Measurements from ENCODE around the gene FOSB.
"Not testable (repeated sequence)": the region's sequence is repeated elsewhere in the genome, so short reads cannot be mapped to it uniquely, and the experiment has no call there.

FOSB gene

DNA sequence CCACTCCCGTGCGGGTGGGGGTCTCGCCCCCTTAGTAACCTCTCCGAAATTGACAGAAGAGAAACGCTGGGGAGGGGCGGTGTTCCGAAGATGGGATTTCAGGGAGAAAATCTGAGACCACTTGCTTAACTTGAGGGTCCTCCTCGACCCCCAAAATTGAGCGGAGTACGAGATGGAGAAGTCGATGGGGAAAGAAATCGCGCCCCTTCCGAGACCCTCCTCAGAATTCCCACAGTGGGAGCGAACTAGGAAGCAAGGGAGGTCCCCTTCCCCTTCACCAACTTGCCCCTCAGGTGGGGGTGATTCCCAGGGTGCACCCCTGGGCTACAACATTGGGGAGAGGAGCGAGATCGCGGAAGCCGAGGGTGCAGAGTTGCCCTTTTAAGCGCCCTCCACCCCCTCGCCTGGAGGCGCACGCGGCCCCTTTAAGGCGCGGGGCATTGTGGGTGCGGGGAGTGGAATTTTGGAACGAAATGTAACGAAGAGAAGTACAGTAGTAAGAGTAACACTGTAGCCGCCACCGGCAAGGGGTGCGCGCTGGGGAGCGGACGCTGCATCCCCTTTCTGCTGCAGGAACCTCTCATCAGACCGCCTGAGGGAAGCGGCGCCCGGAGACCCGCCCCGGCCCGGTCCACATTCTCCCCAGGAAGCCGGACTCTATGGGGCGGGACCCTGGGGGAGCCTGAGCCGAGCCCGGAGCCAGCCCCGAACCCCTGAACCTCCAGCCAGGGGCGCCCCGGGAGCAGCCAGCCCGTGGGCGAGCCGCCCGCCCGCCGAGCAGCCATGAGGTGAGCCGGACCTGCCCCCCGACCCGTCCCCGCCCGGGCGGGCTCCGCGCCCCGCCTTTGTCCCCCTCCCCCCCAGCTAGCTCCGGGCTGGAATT is 39.4 kb downstream of the FOSB start, which contains the start of gene VASP:
Gene VASP, plus strand, starts transcription at position 491 of the 883 bp plus-strand sequence. Its CDS starts 293 bp downstream, at position 784.
- peak; percentile 52 for DNase-seq

DNA sequence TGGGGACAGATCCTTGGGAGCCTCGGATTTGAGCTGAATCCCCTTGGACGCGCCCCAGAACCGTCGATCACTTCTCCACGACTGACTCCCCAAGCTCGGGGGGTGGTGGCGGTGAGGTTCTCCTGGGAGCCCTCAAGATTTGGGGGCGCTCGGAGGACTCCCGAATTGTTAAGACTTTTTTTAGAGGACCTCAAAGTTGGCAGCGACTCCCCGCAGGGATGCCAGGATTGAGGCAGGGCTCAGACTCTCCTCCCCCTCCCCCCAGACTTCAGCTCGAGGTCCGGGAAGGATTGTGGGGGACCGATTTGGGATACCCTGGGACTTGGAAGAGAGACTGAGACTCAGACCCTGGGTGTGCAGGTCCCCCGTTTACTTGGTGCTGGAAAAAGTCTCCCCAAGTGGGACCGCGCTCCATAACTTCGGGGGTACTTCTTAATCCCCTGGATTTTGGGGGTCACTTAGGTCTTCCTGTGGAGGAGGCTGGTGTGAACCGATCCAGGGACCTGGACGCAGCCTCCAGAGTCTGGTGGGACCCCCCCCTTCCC is 40.1 kb downstream of the FOSB start:
- DNase-seq: no peak

DNA sequence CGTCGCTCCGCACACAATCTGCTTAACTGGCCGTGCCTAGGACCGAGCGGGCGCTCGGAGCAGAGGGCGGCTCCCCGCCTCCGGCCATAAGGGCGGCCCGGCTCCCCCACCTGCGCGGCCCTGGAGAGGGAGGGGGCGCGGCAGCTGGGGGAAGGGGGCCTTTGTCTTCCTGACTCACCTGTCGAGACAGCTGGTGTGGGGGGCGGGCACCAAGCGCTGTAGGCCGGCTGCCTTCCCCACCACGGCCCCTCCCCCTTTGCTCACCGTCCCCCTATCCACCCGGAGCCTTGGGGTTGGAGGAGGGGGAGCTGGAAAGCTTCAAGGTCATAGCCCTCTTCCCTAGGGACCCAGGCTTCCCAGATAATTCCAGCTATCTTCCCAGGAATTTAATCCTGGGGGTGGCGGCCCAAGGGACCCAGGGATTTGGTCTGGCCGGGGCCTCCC is 40.6 kb downstream of the FOSB start:
- DNase-seq: no peak

DNA sequence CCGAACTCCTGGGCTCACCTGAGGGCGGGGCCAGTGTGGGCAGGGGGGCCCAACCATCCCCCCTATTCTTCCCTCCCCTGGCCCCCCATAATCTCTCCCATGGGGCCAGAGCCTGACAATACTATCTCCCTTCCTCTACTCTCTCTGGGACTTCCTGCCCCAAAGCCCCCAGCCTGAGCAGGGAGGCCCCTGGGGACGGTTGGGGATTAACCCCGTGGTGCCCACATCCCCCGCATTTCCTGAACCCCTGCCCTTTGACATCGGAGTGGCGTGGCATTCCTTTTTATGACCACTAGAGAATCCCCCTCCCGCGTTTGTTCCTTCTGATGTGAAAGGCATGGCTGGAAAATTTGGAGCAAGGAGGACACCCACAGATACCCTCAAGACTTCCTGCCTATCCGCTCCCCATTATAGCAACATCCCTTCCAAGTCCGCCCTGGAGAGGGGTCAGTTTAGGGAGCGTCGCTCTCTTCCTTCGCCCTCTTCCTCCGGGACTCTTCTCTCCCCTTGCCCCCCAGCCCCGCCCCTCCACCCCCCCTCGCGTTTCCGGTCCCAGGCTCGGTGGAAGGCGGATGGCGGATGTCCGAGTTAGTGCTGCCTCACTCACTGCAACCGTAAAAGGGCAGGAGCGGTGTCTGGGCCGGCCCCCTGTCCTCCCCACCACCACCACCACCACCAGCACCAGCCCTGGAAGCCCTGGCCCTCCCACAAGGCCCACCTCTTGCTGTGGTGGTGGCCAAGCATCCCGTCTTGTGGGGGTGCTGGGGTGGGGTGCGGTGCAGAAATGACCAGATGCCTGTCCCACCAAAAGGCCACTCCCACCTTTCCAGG is 41.3 kb downstream of the FOSB start:
- DNase-seq: no peak

DNA sequence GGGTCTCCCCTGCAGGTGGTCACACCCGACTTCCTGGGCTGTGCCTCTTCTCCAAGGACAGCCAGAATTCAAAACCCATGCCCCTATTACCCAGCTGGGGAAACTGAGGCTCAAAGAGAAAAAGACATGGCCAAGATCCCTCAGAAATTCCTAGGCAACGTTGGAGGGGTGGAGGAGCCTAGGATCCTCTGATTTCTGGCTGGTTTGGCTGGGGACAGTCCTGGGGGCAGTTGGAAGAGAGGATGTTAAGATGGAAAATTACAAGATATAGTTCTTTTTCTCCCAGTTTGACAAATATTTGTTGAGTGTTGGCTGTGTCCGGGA is 41.9 kb downstream of the FOSB start:
- DNase-seq: no peak

DNA sequence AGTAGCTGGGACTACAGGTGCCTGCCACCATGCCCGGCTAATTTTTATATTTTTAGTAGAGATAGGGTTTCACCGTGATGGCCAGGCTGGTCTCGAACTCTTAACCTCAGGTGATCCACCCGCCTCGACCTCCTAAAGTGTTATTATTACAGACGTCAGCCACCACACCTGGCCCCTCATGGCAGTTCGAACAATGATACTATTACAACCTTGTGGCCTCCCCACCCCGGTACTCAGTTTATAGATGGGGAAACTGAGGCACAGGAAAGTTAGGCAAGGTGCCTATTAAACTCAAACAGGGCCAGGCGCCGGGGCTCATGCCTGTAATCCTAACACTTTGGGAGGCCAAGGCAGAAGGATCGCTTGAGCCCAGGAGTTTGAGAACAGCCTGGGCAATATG is 42.6 kb downstream of the FOSB start:
- not testable (repeated sequence) for DNase-seq

DNA sequence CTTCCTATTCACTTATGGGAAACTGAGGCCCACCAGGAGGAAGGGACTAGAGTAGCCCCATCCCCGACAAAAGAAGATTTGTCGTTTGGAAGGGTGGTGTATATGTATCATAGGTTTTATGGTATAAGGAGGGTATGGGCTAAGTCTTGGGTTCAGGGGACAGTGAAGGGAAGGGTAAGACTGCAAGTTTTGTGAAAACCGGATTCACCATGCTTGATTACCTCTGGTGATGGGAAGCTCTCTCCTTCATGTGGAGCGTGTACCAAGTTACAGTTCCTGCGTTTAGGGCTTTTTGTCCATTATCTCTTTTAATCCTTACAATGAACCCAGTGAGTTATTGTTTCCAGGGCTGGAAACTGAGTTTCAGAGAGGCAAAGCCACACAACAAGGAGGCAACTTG is 43.3 kb downstream of the FOSB start:
- no peak for DNase-seq

DNA sequence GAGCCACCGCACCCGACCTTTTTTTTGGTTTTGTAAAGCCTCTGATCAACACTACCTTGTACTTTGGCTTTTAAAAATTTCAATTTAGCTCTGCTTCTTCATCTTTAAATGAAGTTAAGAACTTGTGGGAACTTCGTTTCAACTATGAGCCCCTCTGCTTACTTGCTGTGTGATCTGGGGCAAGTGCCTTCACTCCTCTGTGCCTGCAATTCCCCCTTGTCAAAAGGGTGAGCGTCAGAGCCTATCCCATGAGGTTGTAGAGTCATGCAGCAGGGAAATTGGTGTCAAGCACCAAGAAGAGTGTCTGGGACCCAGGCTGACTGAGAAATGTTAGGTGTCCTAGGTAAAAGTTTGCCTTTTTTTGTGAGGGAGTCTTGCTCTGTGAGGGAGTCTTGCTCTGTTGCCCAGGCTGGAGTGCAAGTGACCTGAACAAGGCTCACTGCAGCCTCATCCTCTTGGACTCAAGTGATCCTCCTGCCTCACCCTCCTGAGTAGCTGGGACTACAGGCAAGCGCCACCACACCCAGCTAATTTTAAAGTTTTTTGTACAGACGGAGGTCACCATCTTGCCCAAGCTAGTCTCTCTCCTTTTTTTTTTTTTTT is 45.2 kb downstream of the FOSB start:
- DNase-seq: no peak

DNA sequence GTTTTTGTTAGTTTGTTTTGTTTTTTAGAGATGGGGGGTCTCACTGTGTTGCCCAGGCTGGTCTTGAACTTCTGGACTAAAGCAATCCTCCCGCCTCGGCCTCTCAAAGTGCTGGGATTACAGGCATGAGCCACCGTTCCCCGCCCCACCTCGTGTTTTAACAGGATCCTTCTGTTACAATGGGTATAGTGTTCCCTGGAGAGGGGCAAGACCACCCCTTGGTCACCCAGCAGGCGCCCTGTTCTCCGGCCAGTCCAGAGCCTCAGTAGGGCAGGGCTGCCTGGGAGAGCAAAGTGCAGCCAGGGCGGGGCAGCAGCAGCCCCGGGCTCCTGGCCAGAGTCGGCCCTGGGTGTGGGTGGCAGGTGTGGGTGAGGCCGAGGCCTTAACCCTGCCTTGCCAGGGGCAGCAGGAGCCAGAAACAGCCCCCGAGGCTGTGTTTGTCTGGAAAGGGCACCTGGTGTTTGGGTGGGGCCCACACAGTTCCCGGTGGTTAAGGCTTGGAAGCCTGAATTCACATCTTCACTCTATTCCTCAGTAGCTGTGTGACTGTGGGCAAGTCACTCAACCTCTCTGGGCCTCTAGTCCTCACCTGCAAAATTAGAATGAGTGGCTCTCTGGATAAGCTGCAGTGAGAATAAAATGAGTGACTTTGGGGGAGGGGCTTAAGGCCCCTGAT is 46.7 kb downstream of the FOSB start:
- no peak for DNase-seq

DNA sequence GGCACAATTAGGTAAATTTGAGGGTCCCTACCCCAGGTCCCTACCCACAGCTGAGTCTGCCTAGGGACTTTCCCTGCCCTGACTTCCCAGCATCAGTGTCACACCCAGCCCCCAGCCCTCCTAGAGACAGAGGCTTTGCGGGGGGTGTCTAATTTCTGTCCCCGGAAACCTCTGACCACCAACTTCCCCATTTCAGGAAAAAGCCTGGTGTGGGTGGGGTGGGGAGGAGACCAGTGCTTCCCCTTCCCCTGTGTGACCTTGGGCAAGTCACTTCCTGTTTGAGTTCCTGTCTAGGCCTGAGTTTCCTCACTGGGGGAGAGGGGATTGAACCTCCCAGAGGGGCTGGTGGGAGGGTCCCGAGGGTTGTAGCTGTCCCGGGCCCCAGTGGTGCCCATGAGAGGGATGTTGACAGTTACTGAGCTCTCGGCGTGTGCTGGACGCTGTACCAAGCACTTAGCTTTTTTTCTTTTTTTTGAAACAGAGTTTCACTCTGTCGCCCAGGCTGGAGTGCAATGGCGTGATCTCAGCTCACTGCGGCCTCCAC is 47.4 kb downstream of the FOSB start:
- DNase-seq: peak; percentile 41

DNA sequence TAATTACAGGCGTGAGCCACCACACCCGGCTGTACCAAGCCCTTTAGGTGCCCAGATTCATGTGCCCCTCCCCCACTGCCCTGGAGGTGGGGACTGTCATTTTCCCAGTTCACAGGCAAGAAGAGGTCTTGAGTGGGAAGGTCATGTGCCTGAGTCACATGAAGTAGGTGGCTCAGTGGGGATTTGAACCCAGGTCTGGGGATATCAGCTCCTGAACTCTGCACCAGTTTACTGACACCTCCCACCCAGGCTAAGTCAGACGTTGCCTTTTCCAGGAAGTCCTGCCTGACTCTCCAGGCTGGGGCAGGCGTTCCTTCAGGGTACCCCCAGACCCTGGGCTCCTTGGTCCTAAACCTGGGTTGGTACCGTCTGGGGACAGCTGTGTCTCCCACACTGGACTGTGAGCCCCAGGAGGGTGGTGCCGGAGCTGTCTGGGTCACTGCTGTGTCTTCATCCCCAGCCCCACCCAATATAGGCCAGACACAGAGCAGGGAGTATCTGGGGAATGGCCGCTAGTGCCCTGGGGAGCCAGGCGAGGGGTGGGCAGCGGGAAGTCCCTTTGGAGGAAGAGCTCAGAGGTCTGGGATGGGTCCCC is 48.1 kb downstream of the FOSB start:
- DNase-seq: no peak

DNA sequence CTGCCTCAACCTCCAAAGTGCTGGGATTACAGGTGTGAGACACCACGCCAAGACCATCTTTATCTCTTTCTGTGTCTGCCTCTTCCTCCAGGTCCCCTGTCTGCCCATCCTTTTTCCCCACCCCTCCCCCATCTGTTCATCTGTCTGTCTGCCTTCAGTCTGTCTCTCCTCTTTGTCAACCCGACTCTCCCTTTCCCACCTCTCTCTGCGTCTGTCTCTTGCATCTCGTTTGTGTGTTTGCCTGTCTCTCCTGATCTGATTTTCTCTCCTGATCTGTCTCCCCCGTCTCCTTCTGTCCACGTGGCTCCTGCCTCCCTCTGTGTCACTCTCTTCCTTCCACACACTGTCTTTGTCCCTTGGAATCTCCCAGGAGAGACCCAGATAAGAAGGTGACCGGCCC is 49.4 kb downstream of the FOSB start:
- DNase-seq: no peak

DNA sequence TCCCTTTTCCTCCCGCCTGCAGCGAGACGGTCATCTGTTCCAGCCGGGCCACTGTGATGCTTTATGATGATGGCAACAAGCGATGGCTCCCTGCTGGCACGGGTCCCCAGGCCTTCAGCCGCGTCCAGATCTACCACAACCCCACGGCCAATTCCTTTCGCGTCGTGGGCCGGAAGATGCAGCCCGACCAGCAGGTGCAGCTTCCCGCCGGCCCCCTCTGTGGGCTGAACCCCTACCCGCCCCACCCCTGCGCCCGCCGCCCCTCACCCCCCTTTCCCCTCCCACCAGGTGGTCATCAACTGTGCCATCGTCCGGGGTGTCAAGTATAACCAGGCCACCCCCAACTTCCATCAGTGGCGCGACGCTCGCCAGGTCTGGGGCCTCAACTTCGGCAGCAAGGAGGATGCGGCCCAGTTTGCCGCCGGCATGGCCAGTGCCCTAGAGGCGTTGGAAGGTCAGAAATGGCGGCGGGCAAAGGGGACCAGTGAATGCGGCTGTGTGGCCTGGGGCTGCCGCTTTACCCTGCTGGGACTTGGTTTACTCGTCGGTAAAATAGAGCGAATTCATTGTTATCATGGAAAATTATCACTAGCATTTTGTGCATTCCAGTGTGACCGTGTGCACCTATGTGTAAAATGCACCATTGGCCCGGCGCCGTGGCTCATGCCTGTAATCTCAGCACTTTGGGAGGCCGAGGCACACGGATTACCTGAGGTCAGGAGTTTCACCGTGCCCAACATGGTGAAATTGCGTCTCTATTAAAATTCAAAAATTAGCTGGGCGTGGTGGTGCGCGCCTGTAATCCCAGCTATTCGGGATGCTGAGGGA is 50.1 kb downstream of the FOSB start:
- DNase-seq: no peak

DNA sequence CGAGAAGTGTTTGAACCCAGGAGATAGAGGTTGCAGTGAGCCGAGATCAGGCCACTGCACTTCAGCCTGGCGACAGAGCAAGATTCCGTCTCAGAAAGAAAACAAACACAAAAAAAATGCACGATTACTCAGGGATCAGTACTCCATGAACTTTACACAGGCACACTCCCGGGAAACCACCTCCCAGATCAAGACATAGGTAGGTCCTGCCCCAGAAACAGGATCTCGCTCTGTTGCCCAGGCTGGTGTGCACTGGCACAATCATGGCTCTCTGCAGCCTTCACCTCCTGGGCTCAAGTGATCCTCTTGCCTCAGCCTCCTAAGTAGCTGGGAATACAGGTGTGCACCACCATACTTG is 50.7 kb downstream of the FOSB start:
- no peak for DNase-seq

DNA sequence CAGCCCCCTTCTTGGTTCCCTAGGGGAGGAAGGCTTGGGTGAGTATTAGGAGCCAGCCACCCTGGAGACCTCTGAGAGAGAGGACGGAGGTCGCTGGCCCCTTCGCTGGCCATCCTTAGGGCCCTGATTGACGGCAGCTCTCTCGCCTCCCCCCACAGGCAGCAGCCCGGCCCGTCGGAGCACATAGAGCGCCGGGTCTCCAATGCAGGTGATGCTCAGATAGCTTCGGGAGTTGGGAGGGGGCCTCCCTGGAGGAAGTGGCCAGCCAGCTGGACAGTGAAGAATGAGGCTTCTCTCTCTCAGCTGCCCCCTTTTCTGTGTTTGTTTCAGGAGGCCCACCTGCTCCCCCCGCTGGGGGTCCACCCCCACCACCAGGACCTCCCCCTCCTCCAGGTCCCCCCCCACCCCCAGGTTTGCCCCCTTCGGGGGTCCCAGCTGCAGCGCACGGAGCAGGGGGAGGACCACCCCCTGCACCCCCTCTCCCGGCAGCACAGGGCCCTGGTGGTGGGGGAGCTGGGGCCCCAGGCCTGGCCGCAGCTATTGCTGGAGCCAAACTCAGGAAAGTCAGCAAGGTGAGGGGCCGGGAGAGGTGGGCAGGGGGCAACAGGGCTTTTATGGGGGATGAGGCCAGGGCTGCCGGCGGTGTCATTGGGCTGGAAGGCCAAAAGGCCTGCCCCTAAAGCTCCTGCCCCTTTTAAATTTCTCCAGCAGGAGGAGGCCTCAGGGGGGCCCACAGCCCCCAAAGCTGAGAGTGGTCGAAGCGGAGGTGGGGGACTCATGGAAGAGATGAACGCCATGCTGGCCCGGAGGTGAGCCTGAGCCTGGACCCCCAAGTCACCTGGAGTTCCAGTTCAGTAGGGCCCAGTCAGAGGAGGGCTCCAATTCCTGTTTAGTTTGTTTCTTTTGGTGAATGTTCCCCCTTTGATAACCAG is 54.5 kb downstream of the FOSB start:
- DNase-seq: no peak

DNA sequence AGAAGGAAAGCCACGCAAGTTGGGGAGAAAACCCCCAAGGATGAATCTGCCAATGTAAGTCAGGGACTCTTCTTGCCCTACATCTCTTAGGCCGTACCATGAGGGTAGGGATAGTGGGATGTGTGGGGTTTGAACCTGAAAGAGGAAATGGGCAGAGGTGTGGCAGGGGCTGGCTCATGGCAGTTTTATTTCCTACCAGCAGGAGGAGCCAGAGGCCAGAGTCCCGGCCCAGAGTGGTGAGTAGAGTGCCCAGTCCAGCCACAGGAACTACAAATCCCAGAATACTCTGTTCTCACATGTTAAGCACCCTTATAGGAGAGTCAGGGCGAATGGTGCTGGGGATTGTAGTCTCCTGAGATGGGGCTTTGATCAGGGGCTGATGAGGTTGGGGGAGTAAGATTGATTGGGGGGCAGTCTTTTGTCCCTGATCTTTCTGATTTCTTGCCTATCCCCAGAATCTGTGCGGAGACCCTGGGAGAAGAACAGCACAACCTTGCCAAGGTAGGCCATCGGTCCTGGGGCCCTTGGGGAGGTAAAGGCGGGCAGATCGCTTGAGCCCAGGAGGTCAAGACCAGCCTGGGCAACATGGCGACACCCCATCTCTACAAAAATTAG is 56.0 kb downstream of the FOSB start:
- peak; percentile 70 for DNase-seq

DNA sequence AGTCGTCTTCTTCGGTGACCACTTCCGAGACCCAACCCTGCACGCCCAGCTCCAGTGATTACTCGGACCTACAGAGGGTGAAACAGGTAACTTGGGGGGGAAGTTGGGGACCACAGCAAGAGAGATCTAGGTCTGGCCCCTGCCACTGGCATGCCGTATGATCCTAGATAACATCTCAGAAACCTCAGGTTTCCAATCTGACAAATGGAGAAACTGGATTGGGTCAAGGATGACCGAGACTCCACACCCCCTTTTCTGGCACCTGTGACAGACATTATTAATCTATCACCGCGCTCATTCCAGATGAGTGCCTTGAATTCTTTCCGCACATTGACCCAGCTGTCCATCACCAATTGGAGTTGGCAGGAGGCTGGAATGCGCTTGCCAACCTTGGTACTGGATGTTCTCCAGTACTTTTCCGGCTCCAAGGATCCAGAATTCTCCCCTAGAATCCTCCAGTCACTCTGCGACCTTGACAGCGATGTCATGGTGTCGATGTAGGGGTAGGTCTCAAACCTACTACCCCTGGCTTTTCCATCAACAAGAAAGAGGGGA is 56.9 kb downstream of the FOSB start:
- no peak for DNase-seq

All from SIG-M5 (cell line).